ACC112 (cell line): Measurements from ENCODE around the gene FGF18.

Experiments
- H2AFZ ChIP-seq: fragments of 200-600 bp; sonication (generic); one replicate; pipeline ENCODE4 v1.6.0; 2017; ENCODE audit warnings: antibody characterized with exemption, low read length; ENCODE audit not compliant: unreplicated experiment
- H3K27ac ChIP-seq: fragments of 200-600 bp; sonication (generic); 2 replicates; pipeline ENCODE4 v1.5.1; 2014; ENCODE audit warnings: low read depth, mild to moderate bottlenecking, antibody characterized with exemption, low read length, moderate library complexity
- H3K27me3 ChIP-seq: fragments of 200-600 bp; sonication (generic); 2 replicates; pipeline ENCODE4 v1.6.1; 2014; ENCODE audit warnings: mild to moderate bottlenecking, antibody characterized with exemption, low read length, moderate library complexity, mixed read lengths; ENCODE audit not compliant: insufficient read depth
- H3K36me3 ChIP-seq: fragments of 200-600 bp; sonication (generic); 2 replicates; pipeline ENCODE4 v1.6.1; 2016; ENCODE audit warnings: mild to moderate bottlenecking, antibody characterized with exemption, low read length, moderate library complexity, mixed read lengths; ENCODE audit not compliant: insufficient read depth
- H3K4me1 ChIP-seq: fragments of 200-600 bp; sonication (generic); one replicate; pipeline ENCODE4 v1.6.1; 2016; ENCODE audit warnings: low read length, mixed read lengths; ENCODE audit not compliant: insufficient read depth, unreplicated experiment, control insufficient read depth
- H3K4me3 ChIP-seq: fragments of 200-600 bp; sonication (generic); 2 replicates; pipeline ENCODE4 v1.5.1; 2014; ENCODE audit warnings: mild to moderate bottlenecking, low read depth, low read length
- H3K79me2 ChIP-seq: fragments of 200-600 bp; sonication (generic); one replicate; pipeline ENCODE4 v1.6.0; 2016; ENCODE audit warnings: low read length; ENCODE audit not compliant: control insufficient read depth, unreplicated experiment, insufficient read depth

FGF18 gene

GRCh38 chr5:171457208-171457981, 37.9 kb downstream of the FGF18 start:
- no peak overlapping the region for H3K27ac ChIP-seq
- H2AFZ ChIP-seq = no peak overlapping the region
- H3K4me3 ChIP-seq = no peak overlapping the region
- no peaks in the 10 kb centered on the region for H3K4me1 ChIP-seq
- H3K79me2 ChIP-seq = no peaks in the 10 kb centered on the region
- H3K36me3 ChIP-seq = no peaks in the 10 kb centered on the region
- peaks cover 3% of the 10 kb centered on the region; the same call in 1 of the 2 replicates for H3K27me3 ChIP-seq

- no peaks in the 10 kb centered on the region for H3K36me3 ChIP-seq
- no peak overlapping the region for H2AFZ ChIP-seq
- H3K27me3 ChIP-seq = peaks cover 3% of the 10 kb centered on the region; the same call in 1 of the 2 replicates
- H3K27ac ChIP-seq = no peak overlapping the region
- H3K79me2 ChIP-seq = no peaks in the 10 kb centered on the region
- H3K4me3 ChIP-seq = no peak overlapping the region
- H3K4me1 ChIP-seq = no peaks in the 10 kb centered on the region
These were observed 40.4 kb downstream of the FGF18 start for GRCh38 chr5:171459839-171460238.

GRCh38 chr5:171462136-171462927, 42.9 kb downstream of the FGF18 start:
- Histone ChIP-seq H2AFZ (no peak overlapping the region), H3K79me2 (no peaks in the 10 kb centered on the region), H3K4me1 (no peaks in the 10 kb centered on the region), H3K4me3 (no peak overlapping the region), H3K27ac (no peak overlapping the region), H3K27me3 (peaks cover 3% of the 10 kb centered on the region; the same call in 1 of the 2 replicates), H3K36me3 (no peaks in the 10 kb centered on the region)

- Histone ChIP-seq H3K4me1 (no peaks in the 10 kb centered on the region), H3K79me2 (no peaks in the 10 kb centered on the region), H3K27me3 (peaks cover 3% of the 10 kb centered on the region; the same call in 1 of the 2 replicates), H2AFZ (no peak overlapping the region), H3K4me3 (no peak overlapping the region), H3K27ac (no peak overlapping the region), H3K36me3 (no peaks in the 10 kb centered on the region)
These were observed 43.7 kb downstream of the FGF18 start for GRCh38 chr5:171462928-171463861.

GRCh38 chr5:171463862-171464229, 44.4 kb downstream of the FGF18 start:
- Histone ChIP-seq H3K27ac (no peak overlapping the region), H3K4me3 (no peak overlapping the region), H3K27me3 (peaks cover 3% of the 10 kb centered on the region; the same call in 1 of the 2 replicates), H3K36me3 (no peaks in the 10 kb centered on the region), H3K79me2 (no peaks in the 10 kb centered on the region), H3K4me1 (no peaks in the 10 kb centered on the region), H2AFZ (no peak overlapping the region)

GRCh38 chr5:171464829-171465228, 45.4 kb downstream of the FGF18 start:
- H3K36me3 ChIP-seq = no peaks in the 10 kb centered on the region
- H3K27ac ChIP-seq = no peak overlapping the region
- H3K4me1 ChIP-seq = no peaks in the 10 kb centered on the region
- H3K27me3 ChIP-seq = no peaks in the 10 kb centered on the region
- no peak overlapping the region for H2AFZ ChIP-seq
- H3K79me2 ChIP-seq = no peaks in the 10 kb centered on the region
- H3K4me3 ChIP-seq = no peak overlapping the region

GRCh38 chr5:171467107-171467506, 47.7 kb downstream of the FGF18 start:
- H3K27me3 ChIP-seq = peaks cover 6% of the 10 kb centered on the region; the same call in 1 of the 2 replicates
- no peaks in the 10 kb centered on the region for H3K36me3 ChIP-seq
- H2AFZ ChIP-seq = no peak overlapping the region

GRCh38 chr5:171469326-171469725, 49.9 kb downstream of the FGF18 start:
- no peak overlapping the region for H2AFZ ChIP-seq
- no peaks in the 10 kb centered on the region for H3K4me1 ChIP-seq
- no peak overlapping the region for H3K4me3 ChIP-seq
- no peaks in the 10 kb centered on the region for H3K79me2 ChIP-seq
- H3K36me3 ChIP-seq = no peaks in the 10 kb centered on the region
- H3K27me3 ChIP-seq = peaks cover 6% of the 10 kb centered on the region; the same call in 1 of the 2 replicates
- H3K27ac ChIP-seq = no peak overlapping the region

More at GRCh38 chr5:171467107-171467506, 47.7 kb downstream of the FGF18 start:
- Histone ChIP-seq H3K4me3 (no peak overlapping the region), H3K79me2 (no peaks in the 10 kb centered on the region), H3K4me1 (no peaks in the 10 kb centered on the region), H3K27ac (no peak overlapping the region)

- Histone ChIP-seq H3K4me3 (no peak overlapping the region), H3K27me3 (peaks cover 6% of the 10 kb centered on the region; the same call in 1 of the 2 replicates), H3K4me1 (no peaks in the 10 kb centered on the region), H2AFZ (no peak overlapping the region), H3K79me2 (no peaks in the 10 kb centered on the region), H3K36me3 (no peaks in the 10 kb centered on the region), H3K27ac (no peak overlapping the region)
These were observed 51.0 kb downstream of the FGF18 start for GRCh38 chr5:171470420-171470819.

- no peak overlapping the region for H2AFZ ChIP-seq
- H3K27me3 ChIP-seq = peaks cover 27% of the 10 kb centered on the region; the same call in 1 of the 2 replicates
- no peaks in the 10 kb centered on the region for H3K79me2 ChIP-seq
- no peaks in the 10 kb centered on the region for H3K36me3 ChIP-seq
- no peak overlapping the region for H3K27ac ChIP-seq
- H3K4me1 ChIP-seq = no peaks in the 10 kb centered on the region
- no peak overlapping the region for H3K4me3 ChIP-seq
These were observed 54.9 kb downstream of the FGF18 start for GRCh38 chr5:171474230-171474813.
